Femur (tissue), 1 donor: ENCODE results near the gene DPP6.

Experiments
- DNase-seq: peaks from one replicate; pipeline ENCODE4 v3.0.0-alpha.2; 2017

DPP6 gene

DNA sequence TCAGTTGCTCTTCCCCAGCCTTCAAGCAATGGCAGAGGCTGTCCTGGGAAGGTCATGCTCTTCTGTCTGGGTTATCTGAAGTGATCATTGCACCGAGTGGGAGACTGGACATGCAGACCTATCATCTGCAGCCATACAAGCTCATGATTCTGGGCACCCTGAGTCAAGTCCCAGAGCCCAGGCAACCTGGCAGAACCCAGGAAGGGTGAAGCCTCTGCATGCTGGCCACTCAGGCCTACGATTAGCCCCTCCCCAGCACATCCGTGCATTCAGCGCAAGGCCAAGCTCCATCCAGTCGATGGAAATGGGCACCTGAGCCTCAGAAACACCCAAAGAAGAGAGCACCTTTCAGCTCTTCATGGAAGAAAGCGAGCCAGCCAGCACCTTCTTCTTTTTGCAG lies 688.9 kb downstream of the DPP6 start:
- DNase-seq, result no peak

DNA sequence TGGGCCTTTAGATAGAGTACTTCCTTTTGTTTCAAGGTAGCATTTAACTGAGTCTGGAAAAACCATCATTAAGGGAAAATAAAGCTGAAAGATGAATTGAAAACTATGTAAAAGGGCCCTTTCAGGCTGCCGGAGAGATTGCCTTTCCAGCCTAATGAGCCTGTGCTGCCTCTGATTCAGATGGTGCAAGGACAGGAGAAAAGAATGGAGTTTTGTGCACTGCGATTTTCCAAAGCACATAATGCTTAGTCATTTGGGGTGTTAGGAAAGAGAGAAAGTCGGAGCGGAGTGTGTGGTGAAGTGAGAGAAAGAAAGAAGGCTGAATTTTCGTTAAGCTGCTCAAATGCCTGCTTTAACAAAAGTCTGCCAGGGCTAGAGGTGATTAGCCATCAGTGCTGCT lies 691.0 kb downstream of the DPP6 start:
- DNase-seq, result no peak

DNA sequence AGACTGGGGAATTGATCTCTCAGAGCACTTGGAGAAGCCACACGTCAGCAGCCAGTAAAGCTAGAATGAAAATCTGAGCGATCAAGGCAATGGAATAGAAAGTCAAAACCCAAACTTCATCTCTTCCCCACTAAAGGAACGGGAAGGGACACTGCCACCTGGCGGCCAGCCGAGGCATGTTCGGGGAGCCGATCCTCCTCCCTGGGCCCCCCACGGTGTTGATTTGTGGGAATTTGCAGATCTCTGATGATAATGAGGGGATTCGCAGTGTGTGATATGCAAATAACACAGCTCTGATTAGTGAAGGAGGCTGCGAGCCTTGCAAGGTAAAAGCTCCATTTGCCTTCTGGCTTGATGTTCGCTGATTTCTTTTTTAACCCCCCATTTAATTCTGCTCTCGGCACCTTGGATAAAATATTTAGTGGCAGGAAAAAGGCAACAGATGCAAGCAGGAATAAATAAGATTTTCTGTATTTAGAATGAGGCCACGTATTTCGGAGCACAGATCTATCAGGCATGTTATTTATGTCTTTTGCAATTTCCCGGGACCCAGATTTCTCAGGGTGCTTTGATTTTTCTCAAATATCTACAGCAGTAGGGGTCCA lies 692.2 kb downstream of the DPP6 start:
- peak; percentile 58 for DNase-seq

DNA sequence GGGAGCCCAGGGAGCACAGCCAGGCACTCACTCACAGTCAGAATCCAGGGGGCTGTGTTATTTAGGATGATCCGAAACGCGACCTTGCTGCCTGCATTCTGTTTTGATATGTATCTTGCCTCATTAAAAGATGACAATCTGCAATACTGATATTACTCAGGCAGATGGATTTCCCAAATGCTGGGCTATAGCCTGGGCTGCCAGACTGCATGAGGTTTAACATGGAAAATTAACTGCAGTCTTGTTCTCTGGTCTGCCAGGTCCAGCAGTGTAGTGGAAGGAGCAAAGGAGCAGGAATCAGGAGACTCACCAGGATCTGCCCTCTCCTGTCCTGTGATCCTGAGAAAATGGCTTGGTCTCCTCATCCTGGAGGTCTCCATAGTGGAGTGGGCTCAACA lies 692.7 kb downstream of the DPP6 start:
- DNase-seq, result no peak

DNA sequence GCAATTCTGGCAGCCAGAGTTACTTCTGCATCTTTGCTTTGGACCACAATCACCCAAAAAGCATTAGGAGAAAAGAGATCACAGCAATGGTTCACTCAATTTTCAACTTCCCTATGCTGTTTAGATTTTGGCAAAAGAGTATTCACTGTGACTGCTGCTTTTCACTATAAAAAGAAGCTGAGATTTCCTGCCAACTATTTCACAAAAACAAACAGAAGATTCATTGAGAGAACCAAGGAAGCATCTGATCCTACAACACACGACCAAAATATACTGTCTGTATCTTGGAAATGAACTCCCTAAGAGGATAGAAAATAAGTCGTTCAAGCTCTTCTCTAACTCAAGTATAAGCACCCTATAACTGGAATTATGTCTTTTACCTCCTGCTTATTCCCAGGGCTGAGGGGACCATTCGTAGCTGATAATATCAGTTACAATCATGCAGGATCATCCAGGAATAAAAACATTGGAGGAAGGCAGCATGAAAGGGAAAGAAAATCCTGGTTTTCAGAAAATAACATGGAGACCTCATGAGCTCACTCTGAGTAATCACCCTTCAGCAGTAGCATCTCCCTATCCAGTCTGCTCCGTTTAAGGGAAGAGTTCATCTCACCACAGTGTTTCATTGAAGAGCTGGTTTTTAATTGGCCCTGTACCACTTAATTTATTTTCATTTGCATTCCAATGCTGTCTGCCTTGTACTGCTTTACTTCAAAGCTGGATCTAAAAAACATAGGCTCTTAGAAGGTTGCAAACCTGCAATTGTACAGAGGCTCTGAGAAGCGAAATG lies 694.6 kb downstream of the DPP6 start:
- DNase-seq, result no peak

DNA sequence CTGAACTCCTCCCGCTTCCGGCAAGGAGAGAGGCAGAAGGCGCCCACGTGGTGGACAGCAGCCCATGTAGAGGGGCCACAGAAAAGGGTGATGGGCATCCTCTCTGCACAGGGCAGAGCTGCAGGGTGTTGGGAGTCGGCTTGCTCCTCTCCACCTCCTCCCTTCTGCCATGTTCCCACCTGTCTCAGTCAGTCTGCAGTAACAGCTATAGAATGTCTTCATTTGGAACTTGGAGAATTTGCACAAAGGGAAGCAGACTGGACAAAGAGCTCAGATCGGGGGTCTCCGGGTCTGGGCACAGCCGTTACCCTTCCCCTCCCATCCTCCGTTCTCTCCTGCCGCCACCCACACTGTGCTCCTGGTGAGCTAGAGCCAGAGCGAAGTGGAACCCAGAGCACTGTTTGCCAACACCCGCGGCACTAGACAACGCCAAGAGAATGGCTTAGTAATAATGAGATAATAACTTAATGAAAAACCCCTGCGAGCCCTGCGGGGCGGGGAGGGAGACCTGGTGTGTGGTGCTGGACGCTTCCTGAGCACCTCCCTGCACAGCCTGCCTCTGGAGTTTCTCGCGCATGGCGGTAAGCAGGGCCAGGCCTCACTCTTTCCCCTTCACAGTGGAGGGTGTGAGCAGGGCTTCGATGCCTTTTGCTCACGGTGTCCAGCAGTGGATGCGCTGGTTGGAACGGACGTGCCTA lies 696.0 kb downstream of the DPP6 start:
- DNase-seq, result no peak

DNA sequence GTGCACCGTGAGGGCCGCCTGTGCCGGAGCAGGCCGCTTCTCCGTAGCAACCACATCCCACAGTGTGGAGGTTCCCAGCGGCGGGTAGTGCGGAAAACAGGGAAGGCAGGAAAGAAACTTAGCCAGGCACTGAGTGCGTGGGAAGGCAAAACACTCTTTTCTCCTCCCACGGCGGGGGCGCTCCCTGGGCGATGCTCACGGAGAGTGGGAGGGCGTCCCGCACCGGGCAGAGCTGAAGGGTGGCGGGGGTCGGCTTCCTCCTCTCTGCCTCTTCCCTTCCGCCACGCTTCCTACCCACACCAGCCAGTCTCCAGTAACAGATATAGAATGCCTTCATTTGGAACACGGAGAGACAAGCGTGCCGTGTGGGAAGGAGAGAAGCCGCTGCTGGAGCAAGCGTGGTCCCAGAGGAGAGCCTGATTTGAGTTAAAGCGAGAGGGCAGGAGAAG lies 698.2 kb downstream of the DPP6 start:
- DNase-seq, result no peak

DNA sequence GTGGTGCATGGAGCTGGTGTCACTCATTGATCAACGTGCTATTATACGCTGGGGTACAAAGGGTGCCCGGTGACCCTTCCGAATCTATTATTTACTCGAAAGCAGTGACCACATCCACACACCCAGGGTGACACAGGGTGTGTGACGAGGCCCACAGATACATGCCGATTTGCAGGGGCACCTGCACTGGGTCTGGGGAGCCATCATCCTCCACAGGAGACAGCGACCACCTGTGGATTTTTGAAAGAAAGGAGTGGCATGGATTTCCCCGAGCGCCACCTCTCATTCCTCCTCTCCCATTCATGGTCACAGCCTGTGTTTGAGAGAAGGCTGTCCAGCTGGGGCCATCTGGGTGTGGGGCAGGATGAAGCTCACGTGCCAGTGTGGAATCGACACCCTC lies 701.0 kb downstream of the DPP6 start:
- no peak for DNase-seq

DNA sequence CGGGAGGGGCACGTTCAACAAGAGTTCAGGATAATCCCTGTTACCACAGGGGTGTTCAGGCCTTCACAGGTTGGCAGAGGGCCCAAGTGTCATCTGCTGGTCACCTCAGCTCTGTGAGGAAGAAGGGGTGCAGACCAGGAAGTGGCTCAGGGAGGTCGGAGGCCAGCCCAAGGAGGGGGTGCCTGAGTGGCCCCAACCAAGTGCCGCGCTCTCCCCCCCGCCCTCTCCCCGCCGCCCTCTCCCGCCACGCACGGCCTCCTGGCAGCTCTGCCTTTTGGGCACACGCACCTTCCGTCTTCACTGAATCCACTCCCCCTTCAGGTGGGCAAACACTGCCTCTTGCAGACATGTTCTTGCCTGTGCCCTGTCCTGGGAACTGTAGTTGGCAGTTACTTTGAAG lies 705.6 kb downstream of the DPP6 start:
- no peak for DNase-seq

DNA sequence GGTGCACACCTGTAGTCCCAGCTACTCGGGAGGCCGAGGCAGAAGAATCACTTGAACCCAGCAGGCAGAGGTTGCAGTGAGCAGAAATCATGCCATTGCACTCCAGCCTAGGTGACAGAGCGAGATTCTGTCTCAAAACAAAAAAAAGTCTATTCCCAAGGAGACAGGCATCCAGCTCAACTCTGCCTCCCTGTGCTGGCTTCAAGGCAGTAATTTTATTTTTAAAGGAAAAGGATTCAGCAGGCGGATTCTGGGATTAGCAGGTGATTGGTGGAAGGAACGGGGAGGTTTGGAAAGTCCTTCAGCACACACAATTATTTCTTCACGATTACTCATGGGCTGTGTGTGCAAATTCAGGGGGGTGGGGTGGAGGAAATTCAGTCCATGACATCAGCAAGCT lies 707.8 kb downstream of the DPP6 start:
- no peak for DNase-seq

DNA sequence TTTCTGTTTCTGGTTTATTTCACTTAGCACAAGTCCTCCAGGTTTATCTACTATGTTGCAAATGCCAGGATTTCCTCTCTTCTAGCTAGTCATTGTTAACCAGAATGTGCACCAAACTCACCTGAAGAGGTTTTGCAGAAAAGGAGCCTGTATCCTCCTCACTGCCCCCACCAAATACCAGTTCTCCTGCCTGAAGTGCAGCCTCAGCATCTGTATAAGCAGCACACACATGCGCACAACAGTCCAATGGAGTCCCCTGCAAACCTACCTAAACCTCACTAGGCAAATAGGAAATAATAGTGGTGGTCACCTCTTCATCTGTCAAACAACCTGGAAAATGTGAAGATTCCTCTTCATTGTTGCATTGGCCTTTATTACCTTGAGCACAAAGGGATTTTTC lies 712.9 kb downstream of the DPP6 start:
- DNase-seq, result no peak

DNA sequence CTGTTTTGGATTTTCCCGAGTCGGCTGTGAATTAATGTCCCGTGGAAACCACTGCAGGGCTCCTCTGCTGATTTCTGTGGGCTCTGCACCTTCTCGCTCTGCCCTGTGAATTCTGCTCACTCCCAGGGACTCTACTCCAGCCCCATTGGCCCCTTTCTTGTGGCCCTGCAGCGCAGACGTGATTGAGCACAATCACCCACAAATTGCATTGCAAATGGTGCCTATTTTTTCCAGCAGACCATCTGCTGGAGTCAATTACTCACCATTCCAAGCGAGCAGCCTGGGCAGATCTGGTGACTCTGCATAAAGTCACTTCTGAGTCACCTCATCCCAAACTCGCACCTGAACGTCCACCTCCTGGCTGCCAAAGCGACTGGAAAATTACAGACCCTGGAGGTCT lies 714.9 kb downstream of the DPP6 start:
- DNase-seq, result no peak

DNA sequence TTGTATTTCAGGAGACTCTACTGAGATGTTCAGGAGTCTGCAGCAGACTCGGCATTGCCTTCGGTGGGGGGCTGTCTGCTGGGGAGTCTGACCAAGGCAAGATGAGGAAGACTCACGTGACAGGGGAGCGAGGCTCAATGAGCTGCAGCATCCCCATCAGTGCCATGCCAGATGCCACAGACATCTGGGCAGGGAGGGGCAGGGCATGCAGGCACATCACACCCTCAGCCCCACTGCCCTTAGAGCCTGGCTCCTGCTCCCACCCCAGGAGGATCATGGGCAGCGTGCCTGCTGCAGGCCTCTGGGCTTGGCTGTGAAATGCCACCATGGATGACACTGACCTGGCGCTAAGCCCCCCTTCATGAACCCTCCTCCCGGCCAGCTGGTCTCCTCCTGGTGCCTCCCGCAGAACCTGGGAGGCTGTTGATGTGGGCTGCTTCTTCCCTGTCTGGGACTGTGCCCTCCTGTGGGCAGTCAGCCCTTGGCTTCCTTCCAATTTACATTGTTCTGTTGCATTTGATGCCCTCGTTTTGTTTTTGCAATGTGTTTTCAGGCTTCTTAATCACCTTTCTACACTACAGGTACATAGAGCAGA lies 715.7 kb downstream of the DPP6 start:
- no peak for DNase-seq

DNA sequence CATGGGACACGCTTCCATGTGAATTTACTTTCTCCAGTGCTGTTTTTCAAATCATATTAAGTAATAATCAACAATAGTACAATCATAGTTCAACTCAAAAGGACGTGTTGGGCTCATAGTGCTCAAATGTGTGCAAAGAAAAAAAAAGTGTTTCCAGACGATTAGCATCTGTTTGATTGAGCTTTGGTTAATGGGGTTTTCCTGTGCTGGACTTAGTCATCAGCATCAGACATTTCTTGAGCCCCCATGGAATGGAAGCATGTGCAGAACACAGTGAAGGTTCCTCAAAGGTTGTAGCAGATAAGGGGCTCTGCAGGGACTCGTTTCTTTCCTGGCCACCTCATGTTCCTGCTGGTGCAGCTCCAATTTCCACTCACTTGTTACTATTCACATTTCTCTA lies 716.8 kb downstream of the DPP6 start:
- no peak for DNase-seq

DNA sequence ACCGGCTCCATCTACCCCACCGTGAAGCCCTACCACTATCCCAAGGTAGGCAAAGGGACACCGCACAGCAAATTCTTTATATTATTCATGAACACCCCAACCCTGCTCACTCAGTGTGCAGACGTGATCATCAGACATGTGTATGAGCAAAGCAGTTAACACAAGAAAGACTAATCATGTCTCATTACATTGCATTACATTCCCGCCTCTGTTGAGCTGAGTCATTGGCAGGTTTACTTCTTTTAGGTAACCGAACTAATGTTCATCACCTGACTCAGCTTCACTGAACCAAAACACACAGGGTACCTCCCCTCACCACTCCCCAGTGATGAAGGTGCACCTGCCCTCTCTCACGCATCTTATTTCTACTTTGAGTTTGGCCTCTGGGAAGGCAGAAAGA lies 717.3 kb downstream of the DPP6 start:
- DNase-seq, result no peak

DNA sequence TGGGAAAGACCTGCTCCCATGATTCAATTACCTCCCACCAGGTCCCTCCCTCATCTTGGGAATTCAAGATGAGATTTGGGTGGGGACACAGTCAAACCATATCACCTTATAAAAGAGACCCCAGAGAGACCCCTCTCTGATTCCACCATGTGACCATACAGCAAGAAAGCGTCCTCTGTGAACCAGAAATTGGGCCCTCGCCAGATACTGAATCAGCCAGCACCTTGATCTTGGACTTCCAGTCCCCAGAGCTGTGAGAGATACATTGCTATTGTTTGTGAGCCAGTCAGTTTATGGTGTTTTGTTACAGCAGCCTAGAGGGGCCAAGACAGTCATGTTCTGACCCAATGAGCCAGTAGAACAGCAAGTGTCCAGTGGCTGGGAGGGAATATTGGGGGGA lies 718.2 kb downstream of the DPP6 start:
- no peak for DNase-seq

DNA sequence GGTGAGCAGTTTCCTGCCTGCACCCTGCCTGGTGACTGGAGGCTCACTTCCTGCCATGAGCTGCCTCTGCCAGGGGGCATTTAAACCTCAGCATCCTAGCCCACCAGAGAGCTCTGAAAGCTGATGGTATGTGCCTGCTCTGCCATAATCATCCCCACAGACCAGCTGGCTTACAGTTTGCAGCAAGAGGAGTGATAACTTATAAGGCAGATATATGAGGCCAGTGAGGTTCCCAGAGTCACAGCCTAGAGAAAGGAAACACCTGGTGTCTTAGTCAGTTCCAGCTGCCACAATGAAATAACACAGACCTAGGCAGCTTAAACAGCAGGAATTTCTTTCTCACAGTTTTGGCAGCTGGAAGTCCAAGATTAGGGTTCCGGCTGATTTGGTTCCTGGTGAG lies 718.8 kb downstream of the DPP6 start:
- DNase-seq, result no peak

DNA sequence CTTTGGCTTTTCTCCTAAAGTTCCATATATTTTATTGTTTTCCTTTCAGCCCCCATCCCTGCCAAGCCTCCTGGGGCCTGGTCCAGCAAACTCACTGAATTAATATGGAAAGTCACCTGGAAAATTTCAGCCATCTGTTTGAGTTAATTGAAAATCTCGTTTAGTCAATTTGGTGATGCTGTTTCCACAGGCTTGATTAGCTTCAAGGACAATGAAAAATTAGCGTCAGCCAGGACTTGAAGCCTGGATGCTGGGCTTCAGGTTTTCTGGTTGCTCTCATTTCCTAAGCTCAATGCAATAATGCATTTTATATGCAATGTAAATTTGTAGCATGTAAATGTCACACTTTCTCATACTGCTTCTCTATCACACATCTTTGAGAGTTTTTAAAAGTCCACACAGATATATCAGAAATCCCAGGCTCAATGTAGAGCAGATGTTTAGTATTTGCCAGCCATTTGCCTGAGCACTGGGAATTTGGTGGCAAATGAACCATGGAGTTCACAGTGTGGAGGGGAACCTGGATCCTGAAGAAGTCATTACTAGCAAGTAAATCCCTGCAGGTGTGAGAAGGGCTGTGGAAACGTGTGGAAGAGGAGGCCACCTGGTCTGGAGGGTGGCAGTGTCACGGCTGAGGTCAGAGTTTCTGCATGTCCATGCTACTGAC lies 722.2 kb downstream of the DPP6 start:
- no peak for DNase-seq

DNA sequence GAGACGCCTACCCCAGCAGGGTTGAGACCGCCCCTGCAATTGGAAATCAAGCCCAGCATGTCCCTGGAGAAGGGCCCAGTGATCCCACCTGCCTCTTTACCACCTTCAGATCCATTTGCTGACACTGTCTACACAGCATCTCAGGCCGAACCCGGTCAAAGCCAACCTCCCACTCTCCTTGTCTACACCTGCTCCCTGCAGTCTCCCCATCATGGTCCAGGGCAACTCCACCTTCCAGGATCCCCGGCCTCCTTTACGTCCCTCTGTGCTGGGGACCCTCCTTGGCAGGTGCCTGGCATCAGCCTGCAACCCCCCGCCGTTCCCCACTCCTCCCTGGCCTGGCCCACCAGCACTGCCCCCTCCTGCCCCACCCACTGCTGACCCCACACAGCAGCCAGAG lies 723.5 kb downstream of the DPP6 start:
- DNase-seq, result no peak

DNA sequence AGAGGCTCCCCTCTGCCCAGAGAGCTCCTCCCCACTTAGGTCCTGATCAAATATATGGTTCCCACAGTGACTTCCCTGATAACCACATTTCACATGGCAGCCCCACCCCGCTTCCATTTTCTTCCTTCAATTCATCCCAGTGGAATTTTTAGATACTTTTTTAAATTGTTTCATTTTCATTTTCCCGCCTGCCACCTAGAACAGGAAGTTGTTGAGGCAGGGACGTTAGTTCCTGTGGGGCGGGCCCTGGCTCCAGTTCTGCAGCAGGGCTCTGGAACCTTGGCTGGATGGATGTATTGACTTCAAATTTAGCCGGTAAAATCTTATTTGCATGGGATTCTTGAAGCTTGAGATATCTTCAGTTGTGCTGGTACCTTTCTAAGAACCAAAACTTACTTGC lies 724.2 kb downstream of the DPP6 start:
- DNase-seq, result no peak

DNA sequence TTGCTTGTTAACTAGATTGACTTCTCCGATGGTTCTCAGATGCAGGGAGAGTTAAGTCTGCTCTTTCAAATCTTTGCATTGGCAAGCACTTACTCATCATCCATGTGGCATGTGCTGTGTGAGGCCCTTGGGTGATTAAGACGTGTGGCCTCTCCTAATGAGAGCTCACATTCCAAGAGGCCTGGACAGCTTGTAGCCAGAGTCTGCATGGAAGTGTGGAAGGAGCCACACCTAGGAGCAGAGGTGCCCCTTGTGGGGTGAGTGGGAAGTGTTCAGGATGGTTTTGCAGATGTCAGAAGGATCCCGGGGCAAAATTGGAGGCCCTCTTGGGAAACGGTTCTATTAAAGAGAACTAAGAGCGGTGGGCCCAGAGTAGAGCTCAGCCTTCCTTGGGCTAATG lies 724.8 kb downstream of the DPP6 start:
- no peak for DNase-seq

DNA sequence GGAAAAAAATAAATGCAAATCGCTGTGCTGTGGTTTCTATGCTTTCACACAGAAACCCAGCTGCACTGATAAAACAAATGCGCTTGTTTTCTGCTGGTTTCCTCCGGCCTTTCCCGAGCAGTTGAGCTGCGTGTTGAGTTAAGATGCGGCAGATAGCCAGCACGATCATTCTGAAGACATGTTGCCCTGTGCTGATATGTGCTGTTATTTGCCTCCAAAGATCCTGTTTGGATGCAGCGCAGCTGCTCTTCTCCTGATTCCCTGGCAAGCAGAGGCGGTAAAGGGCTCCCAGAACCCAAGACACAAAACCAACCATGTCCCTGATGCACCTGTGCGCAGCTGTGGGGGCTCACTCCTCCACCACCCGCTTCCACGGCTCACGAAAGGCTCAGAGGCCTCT lies 725.3 kb downstream of the DPP6 start:
- DNase-seq, result no peak

DNA sequence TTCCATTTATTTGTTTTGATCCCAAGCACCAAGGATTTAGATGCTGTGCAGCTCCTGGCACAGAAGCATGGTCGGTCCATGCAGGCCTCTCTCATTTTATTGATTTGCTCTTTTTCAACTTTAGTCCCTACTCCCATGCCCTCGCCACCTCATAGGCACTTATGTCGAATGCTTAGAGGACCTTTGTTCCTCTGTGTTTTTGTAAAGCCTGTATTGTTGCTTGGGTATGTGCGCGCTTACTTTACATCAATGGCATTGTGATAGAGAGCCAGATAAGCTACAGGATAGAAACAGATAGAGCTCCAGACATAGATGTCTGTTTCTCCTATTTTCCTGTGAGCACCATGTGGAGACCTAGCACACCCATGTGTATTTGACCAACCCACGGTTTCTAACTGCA lies 725.7 kb downstream of the DPP6 start:
- DNase-seq, result no peak
